Cardiac fibroblast (primary cell): ENCODE results near the gene DDR2.
"Not testable (repeated sequence)": the region's sequence is repeated elsewhere in the genome, so short reads cannot be mapped to it uniquely, and the experiment has no call there.

Experiments
- DNase-seq, 2 donors: peaks; one replicate each; pipeline versions ENCODE4 v3.0.0 to v3.0.0-alpha.2; 2010; ENCODE audit warnings: low read depth in 2 of 2
- H3K4me3 ChIP-seq, 2 donors: replicated peaks in 1 of 2; 1 replicate in 1 of 2; 2 replicates in 1 of 2; pipeline ENCODE4 v1.5.1; 2011; ENCODE audit warnings: low read depth in 2 of 2, low read length in 2 of 2, mild to moderate bottlenecking in 2 of 2, moderate library complexity in 1 of 2
- CTCF ChIP-seq: IDR thresholded peaks from one replicate; pipeline ENCODE4 v1.5.1; 2011; ENCODE audit warnings: low read depth, mild to moderate bottlenecking, low read length, inconsistent platforms

DDR2 gene

GRCh38 chr1:162632217-162632666 is at the start of gene DDR2:
DDR2 (plus strand) TSS chr1:162632464; CDS start chr1:162719064, 86,600 bp downstream.
- no peak for TF ChIP-seq CTCF
- peak; percentile 92 to 98 for DNase-seq
- peak within 1 kb of the TSS; percentile 59 to 72 for H3K4me3 ChIP-seq

- not testable (repeated sequence) for DNase-seq, H3K4me3 ChIP-seq
Measured at GRCh38 chr1:162582901-162583300, 49.4 kb upstream of the DDR2 start.

- not testable (repeated sequence) for DNase-seq, H3K4me3 ChIP-seq
Measured at GRCh38 chr1:162585101-162585500, 47.2 kb upstream of the DDR2 start.

GRCh38 chr1:162587347-162587746 is 44.9 kb upstream of the DDR2 start:
- DNase-seq, result no peak
- TF ChIP-seq CTCF, result no peak

GRCh38 chr1:162587761-162588260 is 44.5 kb upstream of the DDR2 start:
- no peak overlapping the region for H3K4me3 ChIP-seq
- TF ChIP-seq CTCF, result no peak
- DNase-seq, result no peak

More at GRCh38 chr1:162587347-162587746, 44.9 kb upstream of the DDR2 start:
- no peak overlapping the region for H3K4me3 ChIP-seq

GRCh38 chr1:162590101-162590500 is 42.2 kb upstream of the DDR2 start:
- no peak overlapping the region for H3K4me3 ChIP-seq
- no peak for TF ChIP-seq CTCF
- no peak for DNase-seq

GRCh38 chr1:162590686-162591085 is 41.6 kb upstream of the DDR2 start:
- DNase-seq, result no peak
- no peak overlapping the region for H3K4me3 ChIP-seq
- no peak for TF ChIP-seq CTCF

- TF ChIP-seq CTCF, result no peak
Measured at GRCh38 chr1:162596514-162597170, 35.6 kb upstream of the DDR2 start.

More at GRCh38 chr1:162596514-162597170, 35.6 kb upstream of the DDR2 start:
- no peak overlapping the region for H3K4me3 ChIP-seq
- DNase-seq, result no peak
